Gastrocnemius medialis (tissue), 4 donors: ENCODE data around the gene USH1G. TPM values are rescaled to one million over a fixed set of nuclear protein-coding genes. Genes with fewer than 3 reads are reported as not detected.

ENCODE experiments used
- ATAC-seq, 2 donors: fragments of 150-250 bp; one replicate each; pipeline ENCODE4 v1.9.1; 2016
- DNase-seq, 2 donors: peaks; one replicate each; pipeline ENCODE4 v3.0.0-alpha.2; 2019
- H3K27ac ChIP-seq, 4 donors: fragments of 200-600 bp; sonication (generic); 1 replicate in 1 of 4; 2 replicates in 3 of 4; pipeline ENCODE4 v1.5.1; 2016 to 2018; ENCODE audit warnings: mild to moderate bottlenecking in 2 of 4, moderate library complexity in 1 of 4
- H3K27me3 ChIP-seq, 3 donors: fragments of 200-600 bp; sonication (generic) in 2 of 3; 1 replicate in 1 of 3; 2 replicates in 2 of 3; pipeline versions ENCODE4 v1.5.1 to v1.6.0; 2016 to 2019; ENCODE audit warnings: mild to moderate bottlenecking in 1 of 3, moderate library complexity in 1 of 3
- H3K36me3 ChIP-seq, 2 donors: fragments of 200-600 bp; sonication (generic) in 1 of 2; one replicate each; pipeline ENCODE4 v1.5.1; 2017 to 2018
- H3K4me1 ChIP-seq, 2 donors: fragments of 200-600 bp; sonication (generic) in 1 of 2; one replicate each; pipeline ENCODE4 v1.5.1; 2016 to 2017; ENCODE audit warnings: mild to moderate bottlenecking in 2 of 2
- H3K4me3 ChIP-seq, 4 donors: fragments of 200-600 bp; sonication (generic) in 3 of 4; 1 replicate in 1 of 4; 2 replicates in 3 of 4; pipeline ENCODE4 v1.5.1; 2016 to 2019; ENCODE audit warnings: mild to moderate bottlenecking in 2 of 4
- H3K9me3 ChIP-seq, 3 donors: fragments of 200-600 bp; sonication (generic) in 2 of 3; 1 replicate in 1 of 3; 2 replicates in 2 of 3; pipeline ENCODE4 v1.5.1; 2016 to 2019
- POLR2A ChIP-seq, 2 donors: fragments of 450-650 bp; IDR thresholded peaks; one replicate each; pipeline ENCODE4 v1.6.1; 2017; ENCODE audit warnings: antibody characterized with exemption in 2 of 2, mild to moderate bottlenecking in 2 of 2, moderate library complexity in 2 of 2
- in situ Hi-C, 4 donors: fragments of 200-750 bp; cut with MboI; loops; one replicate each; pipeline versions ENCODE4 v1.15.0 to v1.8.0; 2017; ENCODE audit warnings: low sequenced_read_pairs in 4 of 4
- intact Hi-C: fragments of 100-400 bp; cut with DNase I; formaldehyde crosslinking; loops from one replicate; pipeline ENCODE4 v1.15.1; 2023; ENCODE audit warnings: low total_unique reads
- total RNA-seq, 4 donors: library from RNA; depleted of rRNA; stranded (reverse); fragments of >200 nt; gene quantifications; one replicate each; pipeline versions ENCODE4 v1.1.0 to v1.2.3, GENCODE V29; 2016
- TF ChIP-seq, protein P1 (sequence below), 5 experiments: fragments of 450-650 bp in 3 of 5; fragments of 200-600 bp in 2 of 5; sonication (generic) in 2 of 5; IDR thresholded peaks in 4 of 5; conservative IDR thresholded peaks in 1 of 5; 1 replicate in 4 of 5; 2 replicates in 1 of 5; pipeline ENCODE4 v1.5.1; 2016 to 2019; ENCODE audit warnings: antibody characterized with exemption in 5 of 5, mild to moderate bottlenecking in 3 of 5, moderate library complexity in 3 of 5

The USH1G gene
- total RNA-seq, 4 donors from 2014 or later = not detected

DNA sequence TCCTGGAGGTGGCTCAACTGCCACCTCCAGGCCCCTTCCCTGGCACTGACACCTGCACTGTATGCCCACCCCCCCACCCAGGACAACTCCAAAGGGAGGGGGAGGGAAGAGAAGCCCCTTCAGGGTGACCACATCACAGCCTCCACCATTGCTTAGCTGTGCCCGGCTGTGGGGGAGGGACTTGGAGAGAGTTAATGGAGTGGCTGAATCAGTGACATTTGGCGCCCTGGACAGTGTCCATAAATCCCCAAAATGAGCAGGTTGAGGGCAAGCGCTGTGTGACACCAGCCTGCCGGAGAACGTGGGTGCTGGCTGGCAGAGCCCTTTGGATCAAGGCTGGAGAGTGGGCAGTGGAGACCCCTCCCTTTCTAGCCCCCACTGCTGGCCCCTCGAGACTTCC lies 883 bp downstream of the USH1G start:
- no peak for ATAC-seq
- DNase-seq = no peak
- no peaks in the 10 kb centered on the region for H3K36me3 ChIP-seq
- H3K27ac ChIP-seq = no peak overlapping the region
- H3K27me3 ChIP-seq = peaks cover 46 to 56% (median 56%) of the 10 kb centered on the region in 3 donors
- peaks cover 0 to 14% of the 10 kb centered on the region in 2 donors for H3K4me1 ChIP-seq
- H3K9me3 ChIP-seq = no peaks in the 10 kb centered on the region
- no peak overlapping the region for H3K4me3 ChIP-seq
- in situ Hi-C loops (no loop called here), intact Hi-C loops (no loop called here)
- TF ChIP-seq, protein P1, sequence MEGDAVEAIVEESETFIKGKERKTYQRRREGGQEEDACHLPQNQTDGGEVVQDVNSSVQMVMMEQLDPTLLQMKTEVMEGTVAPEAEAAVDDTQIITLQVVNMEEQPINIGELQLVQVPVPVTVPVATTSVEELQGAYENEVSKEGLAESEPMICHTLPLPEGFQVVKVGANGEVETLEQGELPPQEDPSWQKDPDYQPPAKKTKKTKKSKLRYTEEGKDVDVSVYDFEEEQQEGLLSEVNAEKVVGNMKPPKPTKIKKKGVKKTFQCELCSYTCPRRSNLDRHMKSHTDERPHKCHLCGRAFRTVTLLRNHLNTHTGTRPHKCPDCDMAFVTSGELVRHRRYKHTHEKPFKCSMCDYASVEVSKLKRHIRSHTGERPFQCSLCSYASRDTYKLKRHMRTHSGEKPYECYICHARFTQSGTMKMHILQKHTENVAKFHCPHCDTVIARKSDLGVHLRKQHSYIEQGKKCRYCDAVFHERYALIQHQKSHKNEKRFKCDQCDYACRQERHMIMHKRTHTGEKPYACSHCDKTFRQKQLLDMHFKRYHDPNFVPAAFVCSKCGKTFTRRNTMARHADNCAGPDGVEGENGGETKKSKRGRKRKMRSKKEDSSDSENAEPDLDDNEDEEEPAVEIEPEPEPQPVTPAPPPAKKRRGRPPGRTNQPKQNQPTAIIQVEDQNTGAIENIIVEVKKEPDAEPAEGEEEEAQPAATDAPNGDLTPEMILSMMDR (IDR thresholded peaks at IDR 0.05 in 4 of 5, conservative IDR thresholded peaks at IDR 0.05 in 1 of 5) = no peak
- no peak for TF ChIP-seq POLR2A (IDR thresholded peaks at IDR 0.05)

DNA sequence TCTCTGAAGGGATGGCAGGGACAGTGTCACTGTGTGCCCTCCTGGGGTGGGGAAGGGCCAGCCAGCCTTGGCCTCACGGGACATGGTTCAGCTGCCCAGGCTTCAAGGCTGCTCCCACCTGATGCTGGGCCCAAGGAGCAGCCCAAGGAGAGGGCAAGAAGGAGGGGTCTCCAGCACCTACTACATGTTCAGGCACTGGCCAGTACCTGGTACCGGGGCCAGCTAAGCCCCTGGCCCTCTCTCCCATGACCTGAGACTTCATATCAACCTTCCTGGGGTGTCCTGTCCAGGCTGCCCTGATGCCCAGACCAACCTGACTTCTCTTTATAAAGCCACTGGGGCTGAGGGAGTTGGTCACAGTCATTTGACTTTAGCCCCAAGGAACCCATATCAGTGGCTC lies 1.3 kb downstream of the USH1G start:
- no peak for TF ChIP-seq POLR2A (IDR thresholded peaks at IDR 0.05)
- TF ChIP-seq, protein P1 (IDR thresholded peaks at IDR 0.05 in 4 of 5, conservative IDR thresholded peaks at IDR 0.05 in 1 of 5) = no peak
- H3K4me1 ChIP-seq = peaks cover 0 to 14% of the 10 kb centered on the region in 2 donors
- peaks cover 44 to 56% (median 55%) of the 10 kb centered on the region in 3 donors for H3K27me3 ChIP-seq
- H3K36me3 ChIP-seq = no peaks in the 10 kb centered on the region
- H3K27ac ChIP-seq = no peak overlapping the region
- ATAC-seq = no peak
- H3K9me3 ChIP-seq = no peaks in the 10 kb centered on the region
- in situ Hi-C loops = no loop called here
- no peak for DNase-seq
- no peak overlapping the region for H3K4me3 ChIP-seq
- intact Hi-C loops = no loop called here

DNA sequence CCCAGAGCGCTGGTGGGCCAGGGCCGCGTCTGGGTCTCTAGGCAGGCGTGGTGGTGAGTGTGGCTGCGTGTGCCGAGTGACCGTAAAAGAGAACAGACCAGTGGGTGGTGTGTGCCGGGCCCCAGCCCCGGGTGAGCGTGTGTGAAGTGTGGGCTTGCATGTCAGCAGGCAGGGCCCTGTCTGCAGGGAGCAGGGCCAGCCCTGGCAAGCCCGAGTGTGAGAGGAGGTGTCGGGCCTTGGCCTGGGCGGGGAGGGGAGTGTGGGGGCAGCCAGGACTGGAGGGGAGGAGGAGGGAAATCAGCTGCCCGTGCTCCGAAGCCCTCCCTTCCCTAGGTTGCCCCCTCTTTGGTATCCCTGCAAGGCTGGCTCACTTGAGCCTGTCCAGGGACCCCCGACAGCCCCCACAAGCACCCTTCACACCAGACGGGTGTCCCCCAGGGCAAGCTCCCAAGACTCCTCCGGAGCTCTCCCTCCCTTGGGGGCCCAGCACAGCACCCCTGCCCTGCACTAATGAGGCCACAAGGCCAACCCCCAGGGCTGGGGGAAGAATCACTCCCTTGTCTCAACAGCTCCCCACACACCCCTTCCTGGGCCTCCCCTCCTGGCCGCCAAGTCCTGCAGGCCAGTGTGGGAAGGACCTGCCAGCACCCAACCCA lies 1.9 kb downstream of the USH1G start:
- no peaks in the 10 kb centered on the region for H3K9me3 ChIP-seq
- no peak overlapping the region for H3K4me3 ChIP-seq
- in situ Hi-C loops (no loop called here), intact Hi-C loops (no loop called here)
- H3K36me3 ChIP-seq = no peaks in the 10 kb centered on the region
- no peak overlapping the region for H3K27ac ChIP-seq
- peaks cover 40 to 52% (median 51%) of the 10 kb centered on the region in 3 donors for H3K27me3 ChIP-seq
- ATAC-seq (no peak), DNase-seq (no peak)
- H3K4me1 ChIP-seq = peaks cover 0 to 14% of the 10 kb centered on the region in 2 donors
- no peak for TF ChIP-seq POLR2A (IDR thresholded peaks at IDR 0.05)
- TF ChIP-seq, protein P1 (IDR thresholded peaks at IDR 0.05 in 4 of 5, conservative IDR thresholded peaks at IDR 0.05 in 1 of 5) = no peak

DNA sequence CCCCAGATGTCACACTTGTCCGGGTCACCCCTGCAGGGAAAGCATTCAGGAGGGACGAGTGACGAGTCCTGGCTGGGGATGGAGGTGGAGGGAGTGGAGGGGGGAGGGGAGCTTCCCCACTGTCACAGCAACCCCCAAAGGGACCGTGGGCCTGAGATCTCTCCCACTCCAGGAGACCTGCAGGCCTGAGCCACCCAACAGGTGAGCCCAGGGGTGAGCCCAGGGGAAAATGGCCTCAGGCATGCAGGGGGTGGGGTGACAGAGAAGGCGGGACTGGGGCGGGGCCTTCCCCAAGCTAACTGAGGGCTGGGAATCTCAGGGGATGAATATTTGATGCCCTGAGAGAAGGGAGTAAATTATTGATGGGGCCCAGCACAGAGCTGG lies 2.4 kb downstream of the USH1G start:
- Histone ChIP-seq H3K4me3 (no peak overlapping the region), H3K36me3 (no peaks in the 10 kb centered on the region), H3K27ac (no peak overlapping the region), H3K9me3 (no peaks in the 10 kb centered on the region), H3K4me1 (peaks cover 0 to 14% of the 10 kb centered on the region in 2 donors), H3K27me3 (peaks cover 35 to 48% (median 47%) of the 10 kb centered on the region in 3 donors)
- no peak for TF ChIP-seq POLR2A (IDR thresholded peaks at IDR 0.05)
- TF ChIP-seq, protein P1 (IDR thresholded peaks at IDR 0.05 in 4 of 5, conservative IDR thresholded peaks at IDR 0.05 in 1 of 5) = no peak
- no peak for DNase-seq
- intact Hi-C loops = no loop called here
- in situ Hi-C loops = no loop called here
- ATAC-seq = no peak

DNA sequence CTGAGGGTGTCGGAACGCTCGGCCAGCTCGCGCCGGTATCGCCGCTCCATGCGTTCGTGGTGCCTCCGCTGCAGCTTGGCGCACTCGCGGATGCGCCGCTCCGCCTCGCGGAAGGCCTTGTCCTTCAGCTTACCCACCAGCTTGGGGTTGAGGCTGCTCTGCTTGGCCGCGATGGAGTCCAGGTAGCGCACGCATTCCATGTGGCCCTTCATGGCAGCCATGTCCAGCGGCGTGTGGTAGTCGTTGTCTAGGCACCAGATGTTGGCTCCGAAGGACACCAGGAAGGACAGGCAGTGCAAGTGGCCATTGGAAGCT lies 2.8 kb downstream of the USH1G start:
- no peak overlapping the region for H3K4me3 ChIP-seq
- H3K36me3 ChIP-seq = no peaks in the 10 kb centered on the region
- no peak for ATAC-seq
- TF ChIP-seq, protein P1 (IDR thresholded peaks at IDR 0.05 in 4 of 5, conservative IDR thresholded peaks at IDR 0.05 in 1 of 5) = no peak
- peaks cover 34 to 44% (median 43%) of the 10 kb centered on the region in 3 donors for H3K27me3 ChIP-seq
- no peaks in the 10 kb centered on the region for H3K9me3 ChIP-seq
- intact Hi-C loops = no loop called here
- in situ Hi-C loops = no loop called here
- DNase-seq = no peak
- no peak overlapping the region for H3K27ac ChIP-seq
- peaks cover 0 to 14% of the 10 kb centered on the region in 2 donors for H3K4me1 ChIP-seq
